Astrocyte of the spinal cord (primary cell): ENCODE measurements around the gene LMAN1L.

ENCODE experiments used
- DNase-seq: peaks from one replicate; pipeline ENCODE4 v3.0.0; 2011; ENCODE audit warnings: low read depth, low spot score
- H3K4me3 ChIP-seq: 2 replicates; pipeline ENCODE4 v1.5.1; 2011; ENCODE audit warnings: low read depth, mild to moderate bottlenecking, low read length, moderate library complexity
- in situ Hi-C: cut with HindIII; loops from 2 replicates; pipeline ENCODE4 v1.10.0; 2017; ENCODE audit warnings: low sequenced_read_pairs
- TF ChIP-seq, protein P1 (sequence below): IDR thresholded peaks from 2 replicates; pipeline ENCODE4 v1.5.1; 2012; ENCODE audit warnings: low read depth, mild to moderate bottlenecking, low read length, inconsistent platforms

The LMAN1L gene

DNA sequence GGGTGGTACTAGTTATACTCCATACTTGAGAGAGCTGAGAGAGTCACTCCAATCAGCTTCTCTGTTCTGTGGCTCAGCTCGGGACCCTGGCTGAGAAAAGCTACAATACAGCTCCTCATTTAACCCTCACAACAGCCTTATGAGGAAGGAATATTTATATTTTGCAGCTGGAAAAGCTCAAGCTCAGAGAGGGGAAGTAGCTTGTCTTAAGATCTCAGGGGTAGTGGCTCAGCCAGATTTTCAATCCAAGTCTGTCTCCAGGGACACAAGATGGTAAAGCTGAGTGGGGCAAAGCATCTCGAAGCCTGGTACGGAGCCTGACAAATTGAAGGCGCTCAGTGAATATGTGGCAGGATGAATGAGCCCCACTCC lies 45.7 kb downstream of the LMAN1L start:
- H3K4me3 ChIP-seq, result no peak overlapping the region
- TF ChIP-seq, protein P1, sequence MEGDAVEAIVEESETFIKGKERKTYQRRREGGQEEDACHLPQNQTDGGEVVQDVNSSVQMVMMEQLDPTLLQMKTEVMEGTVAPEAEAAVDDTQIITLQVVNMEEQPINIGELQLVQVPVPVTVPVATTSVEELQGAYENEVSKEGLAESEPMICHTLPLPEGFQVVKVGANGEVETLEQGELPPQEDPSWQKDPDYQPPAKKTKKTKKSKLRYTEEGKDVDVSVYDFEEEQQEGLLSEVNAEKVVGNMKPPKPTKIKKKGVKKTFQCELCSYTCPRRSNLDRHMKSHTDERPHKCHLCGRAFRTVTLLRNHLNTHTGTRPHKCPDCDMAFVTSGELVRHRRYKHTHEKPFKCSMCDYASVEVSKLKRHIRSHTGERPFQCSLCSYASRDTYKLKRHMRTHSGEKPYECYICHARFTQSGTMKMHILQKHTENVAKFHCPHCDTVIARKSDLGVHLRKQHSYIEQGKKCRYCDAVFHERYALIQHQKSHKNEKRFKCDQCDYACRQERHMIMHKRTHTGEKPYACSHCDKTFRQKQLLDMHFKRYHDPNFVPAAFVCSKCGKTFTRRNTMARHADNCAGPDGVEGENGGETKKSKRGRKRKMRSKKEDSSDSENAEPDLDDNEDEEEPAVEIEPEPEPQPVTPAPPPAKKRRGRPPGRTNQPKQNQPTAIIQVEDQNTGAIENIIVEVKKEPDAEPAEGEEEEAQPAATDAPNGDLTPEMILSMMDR, result no peak
- no peak for DNase-seq
- in situ Hi-C loops, result no loop called here

DNA sequence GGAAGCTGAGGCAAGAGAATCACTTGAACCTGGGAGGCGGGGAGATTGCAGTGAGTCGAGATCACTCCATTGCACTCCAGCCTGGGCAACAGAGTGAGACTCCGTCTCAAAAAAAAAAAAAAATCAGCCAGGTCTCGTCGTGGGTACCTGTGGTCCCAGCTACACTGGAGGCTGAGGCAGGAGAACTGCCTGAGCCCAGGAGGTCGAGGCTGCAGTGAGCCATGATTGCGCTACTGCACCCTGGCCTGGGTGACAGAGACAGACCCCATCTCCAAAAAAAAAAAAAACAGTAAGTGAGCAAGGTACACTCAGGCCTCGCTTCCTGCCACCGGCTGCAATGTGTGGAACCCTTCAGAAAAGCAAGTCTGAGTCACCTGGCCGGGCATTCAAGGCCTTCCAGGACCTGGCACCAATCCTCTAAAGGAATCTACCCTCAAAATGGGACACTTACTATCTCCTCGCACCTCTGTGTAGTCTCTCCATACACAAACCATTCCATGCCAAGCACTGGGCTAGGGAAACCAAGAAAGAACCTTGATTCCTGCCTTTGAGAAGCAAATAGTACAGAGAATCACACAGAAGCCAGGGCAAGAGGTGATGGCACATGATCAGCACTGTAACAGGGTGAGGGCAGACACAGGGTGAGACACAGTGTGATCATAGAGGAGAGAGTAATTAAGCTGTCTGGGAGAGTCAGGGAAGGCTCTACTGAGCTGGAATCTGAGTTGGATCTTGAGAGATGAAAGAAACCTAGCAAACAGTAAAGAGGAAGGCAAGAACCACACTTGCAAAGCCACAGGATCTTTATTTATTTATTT lies 50.8 kb downstream of the LMAN1L start:
- H3K4me3 ChIP-seq, result no peak overlapping the region
- in situ Hi-C loops, result no loop called here
- DNase-seq, result peak; percentile 31
- TF ChIP-seq, protein P1, result no peak

DNA sequence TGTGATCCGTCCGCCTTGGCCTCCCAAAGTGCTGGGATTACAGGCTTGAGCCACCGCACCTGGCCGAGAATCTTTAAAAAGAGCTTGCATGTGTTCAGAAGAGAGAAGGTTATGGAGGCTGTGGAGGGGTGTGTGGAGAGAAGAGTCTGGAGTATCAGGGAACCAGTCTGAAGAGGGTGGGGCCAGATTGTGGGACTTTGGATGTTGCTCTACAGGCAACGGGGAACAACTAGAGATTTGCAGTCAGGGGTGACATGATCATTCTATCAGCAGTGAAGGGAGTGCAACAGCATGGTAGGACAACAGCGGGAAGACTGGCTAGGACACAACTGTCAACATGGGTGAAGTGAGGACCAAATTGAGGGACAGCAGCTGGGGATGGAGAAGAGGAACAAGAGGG lies 51.7 kb downstream of the LMAN1L start:
- TF ChIP-seq, protein P1, result no peak
- H3K4me3 ChIP-seq, result no peak overlapping the region
- in situ Hi-C loops, result no loop called here
- no peak for DNase-seq

DNA sequence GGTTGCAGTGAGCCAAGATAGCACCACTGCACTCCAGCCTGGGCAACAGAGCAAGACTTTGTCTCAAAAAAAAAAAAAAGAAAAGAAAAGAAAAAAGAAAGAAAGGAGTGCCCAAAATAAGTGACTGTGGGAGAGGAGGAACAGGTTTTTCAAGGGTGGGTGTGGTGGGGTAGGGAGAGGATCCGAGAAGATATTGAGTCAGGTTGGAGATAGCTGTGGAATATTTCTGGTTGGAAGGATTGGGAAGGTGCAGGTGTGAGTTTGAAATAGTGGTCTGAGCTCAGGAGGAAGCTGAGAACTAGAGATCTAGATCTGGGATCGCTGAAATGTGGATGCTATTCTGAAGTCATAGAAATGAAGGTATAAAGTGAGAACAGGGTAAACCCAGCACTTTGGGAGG lies 52.7 kb downstream of the LMAN1L start:
- DNase-seq, result no peak
- TF ChIP-seq, protein P1, result no peak
- no peak overlapping the region for H3K4me3 ChIP-seq
- in situ Hi-C loops, result no loop called here

DNA sequence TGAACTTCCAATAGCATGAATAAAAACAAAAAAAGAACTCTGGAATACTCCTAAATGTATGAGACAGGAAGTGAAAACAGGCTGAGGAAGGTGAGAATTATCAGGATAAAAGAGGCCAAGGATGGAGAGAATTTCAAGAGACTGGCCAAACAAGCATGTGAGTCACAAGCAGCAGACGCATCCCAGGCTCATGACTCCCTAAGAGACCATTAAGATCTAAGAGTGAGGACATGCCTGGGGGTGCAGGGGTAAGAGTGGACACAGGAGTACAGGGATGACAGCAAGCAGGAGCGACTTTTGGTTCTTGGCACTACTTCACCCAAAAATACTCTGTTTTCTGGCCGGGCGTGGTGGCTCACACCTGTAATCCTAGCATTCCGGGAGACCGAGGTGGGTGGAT lies 53.5 kb downstream of the LMAN1L start:
- in situ Hi-C loops, result no loop called here
- TF ChIP-seq, protein P1, result no peak
- no peak overlapping the region for H3K4me3 ChIP-seq
- peak; percentile 37 for DNase-seq

DNA sequence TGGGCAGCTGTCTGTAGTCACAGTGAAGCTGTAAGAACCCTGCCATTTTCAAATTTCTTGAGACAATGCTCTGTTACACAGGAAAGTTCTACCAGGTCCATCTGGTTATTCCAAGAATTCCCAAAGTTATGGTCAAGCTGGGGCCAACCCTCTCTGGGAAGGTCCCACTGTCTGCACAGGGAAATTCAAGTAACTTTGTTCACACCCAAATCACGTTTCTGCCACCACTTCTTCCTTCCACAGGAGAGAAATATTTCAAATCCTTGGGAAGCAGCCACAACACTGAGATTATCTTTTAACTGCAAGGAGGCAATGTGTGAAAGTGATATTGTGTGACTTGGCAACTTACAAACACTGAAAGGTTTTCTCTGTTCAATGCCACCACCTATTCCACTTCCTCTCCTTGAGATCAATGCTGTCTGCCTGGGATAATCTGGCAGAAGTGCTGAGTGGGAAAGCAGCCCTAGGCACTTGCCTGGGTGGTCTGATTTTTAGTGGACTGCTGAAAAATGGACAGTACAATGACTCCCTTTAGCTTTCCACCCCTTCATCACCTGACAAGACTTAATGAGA lies 54.9 kb downstream of the LMAN1L start:
- no peak overlapping the region for H3K4me3 ChIP-seq
- in situ Hi-C loops, result no loop called here

More for the DNA sequence above, 54.9 kb downstream of the LMAN1L start:
- TF ChIP-seq, protein P1, result no peak
- no peak for DNase-seq
